BE2C (cell line): ENCODE results near the gene RFNG.

Experiments
- DNase-seq: peaks from one replicate; pipeline ENCODE4 v3.0.0-alpha.2; 2020
- H3K27me3 ChIP-seq: fragments of 250-450 bp; sonication (Bioruptor Pico); 2 replicates; pipeline ENCODE4 v1.5.1; 2020; ENCODE audit warnings: mild to moderate bottlenecking
- H3K36me3 ChIP-seq: fragments of 250-450 bp; sonication (Bioruptor Pico); 2 replicates; pipeline ENCODE4 v1.5.1; 2020; ENCODE audit warnings: mild to moderate bottlenecking
- H3K4me1 ChIP-seq: fragments of 250-450 bp; sonication (Bioruptor Pico); 2 replicates; pipeline ENCODE4 v1.5.1; 2020
- H3K4me3 ChIP-seq: 2 replicates; pipeline ENCODE4 v1.5.1; 2011; ENCODE audit warnings: low read depth, low read length
- H3K9me3 ChIP-seq: fragments of 250-450 bp; sonication (Bioruptor Pico); 2 replicates; pipeline ENCODE4 v1.5.1; 2020
- CTCF ChIP-seq: IDR thresholded peaks from 2 replicates; pipeline ENCODE4 v1.5.1; 2012; ENCODE audit warnings: mild to moderate bottlenecking, low read depth, low read length

The RFNG gene

DNA sequence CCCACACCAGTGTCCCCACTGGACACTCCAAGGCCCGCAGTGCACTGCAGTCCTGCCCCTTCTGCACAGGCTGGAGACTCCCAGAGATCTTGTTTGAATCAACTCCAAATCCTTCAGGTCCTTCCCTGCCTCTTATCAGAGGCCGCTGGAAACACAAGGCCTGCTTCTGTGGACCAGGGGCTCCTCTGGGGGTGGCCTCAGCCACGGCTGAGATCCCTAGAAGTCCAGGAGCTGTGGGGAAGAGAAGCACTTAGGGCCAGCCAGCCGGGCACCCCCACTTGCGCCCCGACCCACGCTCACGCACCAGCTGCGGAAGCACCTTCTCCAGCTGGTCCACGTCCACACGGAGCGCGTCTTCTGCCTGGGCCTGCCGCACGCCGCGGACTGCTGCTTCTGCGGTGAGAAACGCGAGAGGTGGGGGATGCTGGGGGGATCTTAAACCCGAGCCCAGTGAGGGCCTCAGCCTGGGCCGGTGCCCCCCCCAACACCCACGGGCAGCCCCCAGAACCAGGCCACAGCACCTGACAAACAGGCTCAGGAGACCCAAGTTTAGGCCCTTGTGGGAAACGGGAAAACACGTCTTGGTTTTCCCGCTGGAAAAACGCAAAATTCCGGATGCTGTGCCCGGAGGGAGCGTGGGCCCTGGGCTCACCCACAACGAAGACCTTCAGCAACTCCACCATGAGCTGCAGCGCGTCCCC lies 32.5 kb downstream of the RFNG start:
- Histone ChIP-seq H3K27me3 (no peaks in the 10 kb centered on the region), H3K4me3 (no peak overlapping the region), H3K36me3 (peaks cover 4% of the 10 kb centered on the region; the same call in 1 of the 2 replicates), H3K4me1 (peaks cover 8% of the 10 kb centered on the region), H3K9me3 (no peaks in the 10 kb centered on the region)
- DNase-seq = no peak
- TF ChIP-seq CTCF = no peak

DNA sequence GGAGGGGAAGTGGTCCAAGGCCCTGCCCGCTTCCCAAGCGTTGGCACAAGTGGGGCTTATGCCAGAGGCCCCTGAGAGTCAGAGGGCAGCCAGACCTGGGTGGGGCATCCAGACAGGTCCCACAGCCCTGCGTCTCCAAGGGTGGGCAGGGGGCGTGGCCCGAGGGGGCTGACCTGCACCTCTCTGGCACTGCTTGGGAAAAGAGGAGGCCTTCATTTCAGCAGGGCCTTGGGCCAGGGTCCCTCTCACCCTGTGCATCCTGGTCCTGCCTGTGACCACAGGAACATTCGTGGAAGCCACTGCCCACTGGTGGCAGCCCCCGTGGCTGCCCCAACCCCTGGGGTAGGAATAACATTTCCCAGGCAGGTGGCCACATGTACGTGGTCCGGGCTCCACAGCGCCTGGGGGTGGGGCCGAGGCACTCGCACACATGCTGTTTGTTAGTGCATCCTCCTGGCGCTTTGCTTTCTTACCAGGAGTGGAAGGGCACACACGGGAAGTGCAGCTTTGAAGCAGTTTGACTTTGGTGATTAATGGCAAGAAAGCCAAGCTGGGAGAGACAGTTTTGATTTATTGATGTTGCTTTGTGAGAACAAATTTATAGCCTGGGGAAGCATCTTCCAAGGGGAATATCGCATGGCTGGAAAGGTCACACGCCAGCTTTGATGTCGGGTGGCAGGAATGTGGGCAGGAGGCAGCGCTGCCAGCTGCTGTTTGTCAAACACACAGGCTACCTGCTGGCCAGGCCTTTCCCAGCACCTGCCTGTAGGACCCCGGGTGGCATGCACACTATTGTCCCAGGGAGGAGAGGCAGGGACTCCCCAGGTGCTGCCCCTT lies 33.2 kb downstream of the RFNG start:
- H3K9me3 ChIP-seq = no peaks in the 10 kb centered on the region
- DNase-seq = no peak
- TF ChIP-seq CTCF = no peak
- peaks cover 4% of the 10 kb centered on the region; the same call in 1 of the 2 replicates for H3K36me3 ChIP-seq
- H3K4me1 ChIP-seq = peaks cover 16% of the 10 kb centered on the region
- H3K27me3 ChIP-seq = no peaks in the 10 kb centered on the region
- no peak overlapping the region for H3K4me3 ChIP-seq

- DNase-seq = no peak
- Histone ChIP-seq H3K27me3 (no peaks in the 10 kb centered on the region), H3K9me3 (no peaks in the 10 kb centered on the region), H3K36me3 (peaks cover 4% of the 10 kb centered on the region; the same call in 1 of the 2 replicates), H3K4me3 (no peak overlapping the region), H3K4me1 (peaks cover 21% of the 10 kb centered on the region)
- no peak for TF ChIP-seq CTCF
Observed at GRCh38 chr17:82017612-82018151, 33.9 kb downstream of the RFNG start.

GRCh38 chr17:82016875-82017459 lies 34.6 kb downstream of the RFNG start:
- Histone ChIP-seq H3K27me3 (no peaks in the 10 kb centered on the region), H3K4me1 (peaks cover 27% of the 10 kb centered on the region), H3K4me3 (no peak overlapping the region), H3K9me3 (no peaks in the 10 kb centered on the region), H3K36me3 (peaks cover 6% of the 10 kb centered on the region; the same call in 1 of the 2 replicates)
- DNase-seq = no peak
- TF ChIP-seq CTCF = no peak

DNA sequence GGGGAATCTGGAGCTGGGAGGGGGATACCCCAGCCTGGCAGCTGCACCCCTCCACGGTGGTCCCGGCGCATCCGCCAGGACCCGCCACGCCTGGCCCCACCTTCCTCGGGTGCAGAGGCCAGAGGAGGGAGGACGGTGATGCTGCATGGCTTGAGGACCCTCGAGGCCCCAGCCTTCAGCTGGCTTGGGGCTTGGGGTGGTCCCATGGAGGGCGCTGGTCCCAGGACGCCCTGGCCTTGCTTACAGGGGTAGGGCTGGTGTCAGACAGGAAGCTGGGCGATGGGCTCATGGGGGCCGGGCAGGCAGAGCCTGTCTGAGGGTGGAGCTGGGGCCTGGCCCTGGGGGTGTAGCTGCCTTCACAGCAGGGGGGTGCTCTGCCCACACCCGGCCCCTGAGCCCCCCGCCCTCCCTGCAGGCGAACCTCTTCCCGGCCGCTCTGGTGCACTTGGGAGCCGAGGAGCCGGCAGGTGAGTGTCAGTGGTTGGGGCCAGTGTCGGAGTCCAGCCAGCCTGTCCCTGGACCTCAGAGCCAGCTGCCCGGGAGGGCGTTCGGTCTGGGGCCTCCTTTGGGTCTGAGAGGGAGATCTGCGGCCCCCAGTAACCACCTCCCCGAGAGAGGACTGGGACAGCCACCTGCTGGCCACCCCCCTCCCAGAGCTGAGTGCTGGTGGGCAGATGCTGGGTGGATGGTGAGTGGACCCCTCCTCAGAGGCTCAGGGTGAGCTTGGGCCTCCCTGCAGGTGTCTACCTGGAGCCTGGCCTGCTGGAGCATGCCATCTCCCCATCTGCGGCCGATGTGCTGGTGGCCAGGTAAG lies 35.3 kb downstream of the RFNG start:
- H3K36me3 ChIP-seq = peaks cover 8% of the 10 kb centered on the region
- no peak for DNase-seq
- H3K4me1 ChIP-seq = peaks cover 27% of the 10 kb centered on the region
- no peaks in the 10 kb centered on the region for H3K9me3 ChIP-seq
- no peaks in the 10 kb centered on the region for H3K27me3 ChIP-seq
- H3K4me3 ChIP-seq = no peak overlapping the region
- no peak for TF ChIP-seq CTCF
